Measurements from ENCODE around the gene RABGEF1.
"Not testable (repeated sequence)": the region's sequence is repeated elsewhere in the genome, so short reads cannot be mapped to it uniquely, and the experiment has no call there.

Gene RABGEF1

GRCh38 chr7:66707825-66708224, 32.7 kb upstream of the RABGEF1 start:
- Histone ChIP-seq H3K9me3 (ENCODE audit: control insufficient read depth, low read length) (peaks cover 8% of the 10 kb centered on the region), H3K36me3 (ENCODE audit: control insufficient read depth, insufficient read depth, low read length) (peaks cover 32% of the 10 kb centered on the region), H3K4me1 (ENCODE audit: control insufficient read depth, insufficient read depth, low read length, poor library complexity, severe bottlenecking) (no peaks in the 10 kb centered on the region), H3K27ac (ENCODE audit: low read depth, low read length, severe bottlenecking) (no peak overlapping the region), H3K4me3 (ENCODE audit: extremely low read depth, insufficient read depth, low read length, poor library complexity, severe bottlenecking) (no peak overlapping the region)

DNA sequence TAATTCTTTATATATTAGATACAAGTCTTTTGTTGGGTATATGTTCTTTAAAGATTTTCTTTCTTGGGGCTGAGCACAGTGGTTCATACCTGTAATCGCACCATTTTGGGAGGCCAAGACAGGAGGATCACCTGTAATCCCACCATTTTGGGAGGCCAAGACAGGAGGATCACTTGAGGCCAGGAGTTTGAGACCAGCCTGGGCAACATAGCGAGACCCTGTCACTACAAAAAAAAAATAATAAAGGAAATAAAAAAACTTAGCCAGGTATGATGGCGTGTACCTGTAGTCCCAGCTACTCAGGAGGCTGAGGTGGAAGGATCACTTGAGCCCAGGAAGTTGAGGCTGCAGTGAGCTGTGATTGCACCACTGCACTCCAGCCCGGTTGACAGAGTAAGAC, 29.8 kb upstream of the RABGEF1 start:
- H3K36me3 ChIP-seq (ENCODE audit: control insufficient read depth, insufficient read depth, low read length) = peaks cover 50% of the 10 kb centered on the region
- H3K4me1 ChIP-seq (ENCODE audit: control insufficient read depth, insufficient read depth, low read length, poor library complexity, severe bottlenecking); H3K27ac ChIP-seq (ENCODE audit: low read depth, low read length, severe bottlenecking); H3K4me3 ChIP-seq (ENCODE audit: extremely low read depth, insufficient read depth, low read length, poor library complexity, severe bottlenecking): not testable (repeated sequence)
- peaks cover 17% of the 10 kb centered on the region for H3K9me3 ChIP-seq (ENCODE audit: control insufficient read depth, low read length)
- 91 to 100% methylated on average over 1 to 2 of the region's 4 CpGs for WGBS, 2 experiments (ENCODE audit: insufficient coverage in 2 of 2)

- Histone ChIP-seq H3K9me3 (ENCODE audit: control insufficient read depth, low read length) (peaks cover 12% of the 10 kb centered on the region), H3K4me1 (ENCODE audit: control insufficient read depth, insufficient read depth, low read length, poor library complexity, severe bottlenecking) (no peaks in the 10 kb centered on the region), H3K4me3 (ENCODE audit: extremely low read depth, insufficient read depth, low read length, poor library complexity, severe bottlenecking) (no peak overlapping the region), H3K36me3 (ENCODE audit: control insufficient read depth, insufficient read depth, low read length) (peaks cover 54% of the 10 kb centered on the region), H3K27ac (ENCODE audit: low read depth, low read length, severe bottlenecking) (no peak overlapping the region)
- no CpG with 5 or more reads among the region's 1 CpG for WGBS, 2 experiments (ENCODE audit: insufficient coverage in 2 of 2)
Measured at GRCh38 chr7:66713687-66714086, 26.8 kb upstream of the RABGEF1 start.

DNA sequence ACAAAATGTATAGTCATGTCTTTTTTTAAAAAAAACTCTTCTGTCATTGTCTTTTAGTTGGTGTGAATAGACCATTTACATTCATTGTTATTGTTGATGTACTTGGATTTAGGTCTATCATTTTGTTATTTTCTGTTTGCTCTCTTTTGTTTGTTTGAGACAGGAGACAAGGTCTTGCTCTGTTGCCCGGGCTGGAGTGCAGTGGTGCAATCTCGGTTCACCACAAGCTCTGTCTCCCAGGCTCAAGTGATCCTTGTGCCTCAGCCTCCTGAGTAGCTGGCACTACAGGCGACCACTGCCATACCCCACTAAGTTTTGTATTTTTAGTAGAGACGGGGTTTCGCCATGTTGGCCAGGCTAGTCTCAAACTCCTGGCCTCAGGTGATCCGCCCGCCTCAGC, 23.9 kb upstream of the RABGEF1 start:
- H3K4me3 ChIP-seq (ENCODE audit: extremely low read depth, insufficient read depth, low read length, poor library complexity, severe bottlenecking); H3K4me1 ChIP-seq (ENCODE audit: control insufficient read depth, insufficient read depth, low read length, poor library complexity, severe bottlenecking); H3K27ac ChIP-seq (ENCODE audit: low read depth, low read length, severe bottlenecking): not testable (repeated sequence)
- 96% methylated on average over 7 of the region's 7 CpGs for WGBS, 2 experiments (ENCODE audit: insufficient coverage in 2 of 2)
- Histone ChIP-seq H3K36me3 (ENCODE audit: control insufficient read depth, insufficient read depth, low read length) (peaks cover 50% of the 10 kb centered on the region), H3K9me3 (ENCODE audit: control insufficient read depth, low read length) (peaks cover 12% of the 10 kb centered on the region)

GRCh38 chr7:66720561-66720960, 20.0 kb upstream of the RABGEF1 start:
- H3K4me1 ChIP-seq (ENCODE audit: control insufficient read depth, insufficient read depth, low read length, poor library complexity, severe bottlenecking) = no peaks in the 10 kb centered on the region
- no peak overlapping the region for H3K27ac ChIP-seq (ENCODE audit: low read depth, low read length, severe bottlenecking)
- no peak overlapping the region for H3K4me3 ChIP-seq (ENCODE audit: extremely low read depth, insufficient read depth, low read length, poor library complexity, severe bottlenecking)
- no CpG with 5 or more reads among the region's 1 CpG for WGBS, 2 experiments (ENCODE audit: insufficient coverage in 2 of 2)
- peaks cover 15% of the 10 kb centered on the region for H3K9me3 ChIP-seq (ENCODE audit: control insufficient read depth, low read length)
- H3K36me3 ChIP-seq (ENCODE audit: control insufficient read depth, insufficient read depth, low read length) = peaks cover 47% of the 10 kb centered on the region

DNA sequence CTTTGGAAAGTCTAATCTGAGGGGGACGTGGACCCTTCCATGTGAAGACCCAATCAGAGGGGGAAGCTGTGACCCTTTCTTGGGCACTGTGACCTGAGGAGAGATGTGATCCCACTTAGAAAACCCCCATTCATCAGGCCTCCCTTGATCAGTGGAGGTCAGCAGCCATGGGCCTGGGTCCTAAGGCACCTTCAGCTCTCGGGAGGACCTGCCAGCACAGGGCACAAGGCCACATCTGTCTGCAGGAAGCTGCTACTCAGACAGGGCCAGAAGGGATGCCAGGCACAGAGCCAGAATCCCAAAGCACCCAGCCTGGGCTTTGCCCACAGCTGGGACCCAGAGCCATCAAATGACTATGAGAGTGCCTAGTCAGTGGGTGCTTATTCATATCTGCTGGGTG, 14.7 kb upstream of the RABGEF1 start:
- WGBS, 2 experiments (ENCODE audit: insufficient coverage in 2 of 2) = 100% methylated on average over 2 of the region's 2 CpGs
- peaks cover 15% of the 10 kb centered on the region for H3K9me3 ChIP-seq (ENCODE audit: control insufficient read depth, low read length)
- H3K27ac ChIP-seq (ENCODE audit: low read depth, low read length, severe bottlenecking) = no peak overlapping the region
- no peaks in the 10 kb centered on the region for H3K4me1 ChIP-seq (ENCODE audit: control insufficient read depth, insufficient read depth, low read length, poor library complexity, severe bottlenecking)
- peaks cover 33% of the 10 kb centered on the region for H3K36me3 ChIP-seq (ENCODE audit: control insufficient read depth, insufficient read depth, low read length)
- no peak overlapping the region for H3K4me3 ChIP-seq (ENCODE audit: extremely low read depth, insufficient read depth, low read length, poor library complexity, severe bottlenecking)

DNA sequence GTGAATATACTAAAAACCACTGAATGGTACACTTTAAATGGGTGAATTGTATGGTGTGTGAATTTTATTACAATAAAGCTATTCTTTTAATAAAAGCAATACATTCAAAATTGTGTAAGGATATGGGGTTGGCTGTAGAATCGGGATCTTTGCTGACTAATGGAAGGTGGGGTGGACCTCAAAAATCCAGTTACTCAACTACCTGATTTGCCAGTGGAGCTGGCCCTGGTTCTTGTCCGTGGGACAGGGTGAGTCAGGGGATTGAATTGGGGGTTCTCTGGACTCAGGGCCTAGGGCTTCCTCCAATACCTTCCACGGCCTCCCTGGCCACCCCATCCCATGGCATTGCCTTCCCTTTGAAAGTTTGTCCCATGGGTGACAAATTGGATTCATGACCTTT, 13.5 kb upstream of the RABGEF1 start:
- H3K27ac ChIP-seq (ENCODE audit: low read depth, low read length, severe bottlenecking) = no peak overlapping the region
- WGBS, 2 experiments (ENCODE audit: insufficient coverage in 2 of 2) = 94 to 100% methylated on average over 1 to 2 of the region's 3 CpGs
- peaks cover 23% of the 10 kb centered on the region for H3K36me3 ChIP-seq (ENCODE audit: control insufficient read depth, insufficient read depth, low read length)
- peaks cover 15% of the 10 kb centered on the region for H3K9me3 ChIP-seq (ENCODE audit: control insufficient read depth, low read length)
- no peaks in the 10 kb centered on the region for H3K4me1 ChIP-seq (ENCODE audit: control insufficient read depth, insufficient read depth, low read length, poor library complexity, severe bottlenecking)
- H3K4me3 ChIP-seq (ENCODE audit: extremely low read depth, insufficient read depth, low read length, poor library complexity, severe bottlenecking) = no peak overlapping the region

DNA sequence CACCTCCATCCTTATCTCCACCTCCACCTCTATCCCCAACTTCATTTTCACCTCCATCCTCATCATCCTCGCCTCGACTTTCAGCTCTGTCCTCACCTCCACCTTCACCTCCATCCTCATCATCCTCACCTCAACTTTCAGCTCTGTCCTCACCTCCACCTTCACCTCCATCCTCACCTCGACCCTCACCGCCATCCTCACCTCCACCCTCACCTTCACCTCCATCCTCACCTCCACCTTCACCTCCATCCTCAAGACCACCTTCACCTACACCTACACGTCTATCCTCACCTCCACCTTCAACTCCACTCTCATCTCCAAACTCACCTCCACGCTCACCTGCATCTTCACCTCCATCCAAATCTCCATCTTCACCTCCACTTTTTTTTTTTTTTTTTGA, 12.0 kb upstream of the RABGEF1 start:
- 90 to 96% methylated on average over 5 to 6 of the region's 6 CpGs for WGBS, 2 experiments (ENCODE audit: insufficient coverage in 2 of 2)
- Histone ChIP-seq H3K9me3 (ENCODE audit: control insufficient read depth, low read length) (peaks cover 7% of the 10 kb centered on the region), H3K27ac (ENCODE audit: low read depth, low read length, severe bottlenecking) (no peak overlapping the region), H3K36me3 (ENCODE audit: control insufficient read depth, insufficient read depth, low read length) (peaks cover 11% of the 10 kb centered on the region), H3K4me3 (ENCODE audit: extremely low read depth, insufficient read depth, low read length, poor library complexity, severe bottlenecking) (no peak overlapping the region), H3K4me1 (ENCODE audit: control insufficient read depth, insufficient read depth, low read length, poor library complexity, severe bottlenecking) (no peaks in the 10 kb centered on the region)

DNA sequence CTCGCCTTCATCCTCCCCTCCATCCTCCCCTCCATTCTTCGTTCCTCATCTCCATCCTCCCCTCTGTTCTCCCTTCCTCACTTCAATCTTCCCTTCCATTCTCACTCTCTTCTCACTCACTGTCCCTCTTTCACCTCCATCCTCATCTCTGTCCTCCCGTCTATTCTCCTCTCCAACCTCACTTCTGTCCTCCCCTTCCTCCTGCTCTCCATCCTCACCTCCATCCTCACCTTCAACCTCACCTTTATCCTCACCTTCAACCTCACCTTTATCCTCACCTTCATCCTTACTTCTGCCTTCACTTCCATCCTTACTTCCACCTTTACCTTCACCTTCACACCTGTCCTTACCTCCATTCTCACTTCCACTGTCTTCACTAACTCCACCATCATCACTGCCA, 11.3 kb upstream of the RABGEF1 start:
- peaks cover 9% of the 10 kb centered on the region for H3K36me3 ChIP-seq (ENCODE audit: control insufficient read depth, insufficient read depth, low read length)
- no peak overlapping the region for H3K4me3 ChIP-seq (ENCODE audit: extremely low read depth, insufficient read depth, low read length, poor library complexity, severe bottlenecking)
- WGBS, 2 experiments (ENCODE audit: insufficient coverage in 2 of 2) = 89 to 97% methylated on average over 3 of the region's 3 CpGs
- H3K4me1 ChIP-seq (ENCODE audit: control insufficient read depth, insufficient read depth, low read length, poor library complexity, severe bottlenecking) = no peaks in the 10 kb centered on the region
- peaks cover 5% of the 10 kb centered on the region for H3K9me3 ChIP-seq (ENCODE audit: control insufficient read depth, low read length)
- H3K27ac ChIP-seq (ENCODE audit: low read depth, low read length, severe bottlenecking) = no peak overlapping the region

DNA sequence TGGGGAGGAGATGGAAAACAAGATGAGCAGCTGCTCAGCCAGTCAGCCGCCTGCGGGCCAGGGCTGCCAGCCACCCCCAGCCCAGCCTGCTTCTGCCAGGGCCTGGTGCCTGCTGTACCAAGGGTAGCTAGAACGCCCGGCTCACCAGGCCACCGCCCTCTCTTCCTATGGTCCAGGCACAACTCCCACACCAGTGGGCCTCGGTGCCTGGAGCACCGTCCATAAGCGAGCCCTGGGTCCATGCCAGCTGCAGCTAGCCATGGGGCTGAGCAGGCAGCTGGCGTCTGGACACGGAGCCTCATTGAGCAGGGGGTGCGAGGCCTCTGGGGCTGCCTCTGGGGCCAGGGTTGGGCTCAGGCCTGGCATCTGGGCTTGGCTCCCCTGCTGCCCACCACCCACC, 8.5 kb upstream of the RABGEF1 start:
- Histone ChIP-seq H3K27ac (ENCODE audit: low read depth, low read length, severe bottlenecking) (no peak overlapping the region), H3K36me3 (ENCODE audit: control insufficient read depth, insufficient read depth, low read length) (peaks cover 19% of the 10 kb centered on the region), H3K4me1 (ENCODE audit: control insufficient read depth, insufficient read depth, low read length, poor library complexity, severe bottlenecking) (no peaks in the 10 kb centered on the region), H3K9me3 (ENCODE audit: control insufficient read depth, low read length) (peaks cover 11% of the 10 kb centered on the region), H3K4me3 (ENCODE audit: extremely low read depth, insufficient read depth, low read length, poor library complexity, severe bottlenecking) (no peak overlapping the region)
- WGBS, 2 experiments (ENCODE audit: insufficient coverage in 2 of 2) = 94 to 97% methylated on average over 9 to 10 of the region's 11 CpGs

- peaks cover 11% of the 10 kb centered on the region for H3K9me3 ChIP-seq (ENCODE audit: control insufficient read depth, low read length)
- no peak overlapping the region for H3K27ac ChIP-seq (ENCODE audit: low read depth, low read length, severe bottlenecking)
- 88 to 94% methylated on average over 9 of the region's 9 CpGs for WGBS, 2 experiments (ENCODE audit: insufficient coverage in 2 of 2)
- no peak overlapping the region for H3K4me3 ChIP-seq (ENCODE audit: extremely low read depth, insufficient read depth, low read length, poor library complexity, severe bottlenecking)
- no peaks in the 10 kb centered on the region for H3K4me1 ChIP-seq (ENCODE audit: control insufficient read depth, insufficient read depth, low read length, poor library complexity, severe bottlenecking)
- H3K36me3 ChIP-seq (ENCODE audit: control insufficient read depth, insufficient read depth, low read length) = peaks cover 24% of the 10 kb centered on the region
Measured at GRCh38 chr7:66732439-66732838, 8.1 kb upstream of the RABGEF1 start.

DNA sequence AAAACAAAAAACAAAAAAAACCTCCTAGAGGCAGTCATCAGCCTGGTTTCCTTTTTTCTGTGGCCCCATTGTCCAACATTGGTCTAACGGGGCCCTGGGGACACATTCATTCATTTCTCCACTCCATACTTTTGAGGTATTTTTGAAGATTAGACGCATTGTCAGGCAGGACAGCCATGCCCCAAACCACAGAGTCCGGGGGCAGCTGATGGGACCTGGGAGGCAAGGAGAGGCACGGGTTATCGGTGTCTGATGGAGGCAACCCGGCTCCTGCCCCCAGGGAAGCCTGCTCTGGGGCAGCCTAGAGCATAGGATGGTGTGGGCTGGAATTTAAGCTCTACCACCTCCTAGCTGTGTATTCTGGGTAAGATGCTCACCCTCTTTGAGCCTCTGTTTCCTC, 6.5 kb upstream of the RABGEF1 start:
- Histone ChIP-seq H3K27ac (ENCODE audit: low read depth, low read length, severe bottlenecking) (no peak overlapping the region), H3K9me3 (ENCODE audit: control insufficient read depth, low read length) (peaks cover 11% of the 10 kb centered on the region), H3K4me1 (ENCODE audit: control insufficient read depth, insufficient read depth, low read length, poor library complexity, severe bottlenecking) (no peaks in the 10 kb centered on the region), H3K4me3 (ENCODE audit: extremely low read depth, insufficient read depth, low read length, poor library complexity, severe bottlenecking) (no peak overlapping the region), H3K36me3 (ENCODE audit: control insufficient read depth, insufficient read depth, low read length) (peaks cover 27% of the 10 kb centered on the region)
- WGBS, 2 experiments (ENCODE audit: insufficient coverage in 2 of 2) = 80 to 100% methylated on average over 1 to 3 of the region's 6 CpGs

Measured in mesodermal cell (in vitro differentiated cells).